Measurements from ENCODE around the gene MACO1.
"Not testable (repeated sequence)": the region's sequence is repeated elsewhere in the genome, so short reads cannot be mapped to it uniquely, and the experiment has no call there.

Gene MACO1

DNA sequence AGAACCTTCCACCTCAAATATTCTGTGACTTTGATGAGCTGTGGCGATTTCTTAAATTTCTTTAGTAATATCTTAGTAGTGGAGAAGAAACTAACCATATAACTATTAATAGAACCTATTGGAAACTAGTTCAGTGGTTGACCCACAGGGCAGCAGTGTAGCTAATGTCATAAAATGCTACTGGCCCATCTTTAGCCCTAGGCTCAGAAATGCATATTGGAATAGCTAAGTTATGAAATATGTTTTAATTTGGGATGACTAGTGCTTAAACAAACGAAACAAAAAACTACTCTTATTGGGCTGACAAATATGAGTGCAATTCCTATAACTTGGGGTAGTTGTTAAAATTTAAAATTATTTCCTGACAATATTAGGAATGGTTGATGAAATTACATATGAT is 20.2 kb downstream of the MACO1 start:
- H3K36me3 ChIP-seq, result no peaks in the 10 kb centered on the region; the same call in 1 of the 2 replicates
- H3K27me3 ChIP-seq, result no peaks in the 10 kb centered on the region
- H3K4me3 ChIP-seq (ENCODE audit: low read depth, low read length), result no peak overlapping the region
- H3K4me1 ChIP-seq, result no peaks in the 10 kb centered on the region
- TF ChIP-seq, protein P1, sequence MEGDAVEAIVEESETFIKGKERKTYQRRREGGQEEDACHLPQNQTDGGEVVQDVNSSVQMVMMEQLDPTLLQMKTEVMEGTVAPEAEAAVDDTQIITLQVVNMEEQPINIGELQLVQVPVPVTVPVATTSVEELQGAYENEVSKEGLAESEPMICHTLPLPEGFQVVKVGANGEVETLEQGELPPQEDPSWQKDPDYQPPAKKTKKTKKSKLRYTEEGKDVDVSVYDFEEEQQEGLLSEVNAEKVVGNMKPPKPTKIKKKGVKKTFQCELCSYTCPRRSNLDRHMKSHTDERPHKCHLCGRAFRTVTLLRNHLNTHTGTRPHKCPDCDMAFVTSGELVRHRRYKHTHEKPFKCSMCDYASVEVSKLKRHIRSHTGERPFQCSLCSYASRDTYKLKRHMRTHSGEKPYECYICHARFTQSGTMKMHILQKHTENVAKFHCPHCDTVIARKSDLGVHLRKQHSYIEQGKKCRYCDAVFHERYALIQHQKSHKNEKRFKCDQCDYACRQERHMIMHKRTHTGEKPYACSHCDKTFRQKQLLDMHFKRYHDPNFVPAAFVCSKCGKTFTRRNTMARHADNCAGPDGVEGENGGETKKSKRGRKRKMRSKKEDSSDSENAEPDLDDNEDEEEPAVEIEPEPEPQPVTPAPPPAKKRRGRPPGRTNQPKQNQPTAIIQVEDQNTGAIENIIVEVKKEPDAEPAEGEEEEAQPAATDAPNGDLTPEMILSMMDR (IDR thresholded peaks at IDR 0.05; ENCODE audit: low read depth, low read length), result no peak
- H3K9me3 ChIP-seq, result no peaks in the 10 kb centered on the region
- DNase-seq, result no peak

DNA sequence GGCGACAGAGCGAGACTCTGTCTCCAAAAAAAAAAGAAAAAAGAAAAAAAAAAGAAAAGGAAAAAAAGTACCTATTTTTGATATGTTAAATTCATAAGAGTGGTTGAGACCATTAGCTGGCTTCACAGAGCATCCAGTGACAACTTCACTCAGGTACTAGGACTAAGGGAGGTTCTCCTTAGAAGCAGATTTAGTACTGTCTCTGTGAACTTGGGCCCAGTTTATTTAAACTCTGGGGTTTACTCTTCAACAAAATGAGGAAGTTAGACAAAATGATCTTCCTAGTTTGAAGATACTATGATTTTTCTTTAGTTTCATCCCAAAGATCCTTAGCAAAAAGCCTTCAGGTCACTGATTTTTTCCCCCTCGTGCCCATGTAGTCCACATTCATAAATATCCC is 21.2 kb downstream of the MACO1 start:
- no peaks in the 10 kb centered on the region for H3K9me3 ChIP-seq
- no peaks in the 10 kb centered on the region for H3K4me1 ChIP-seq
- no peaks in the 10 kb centered on the region; the same call in 1 of the 2 replicates for H3K36me3 ChIP-seq
- TF ChIP-seq, protein P1 (IDR thresholded peaks at IDR 0.05; ENCODE audit: low read depth, low read length), result no peak
- no peak for DNase-seq
- H3K27me3 ChIP-seq, result no peaks in the 10 kb centered on the region
- H3K4me3 ChIP-seq (ENCODE audit: low read depth, low read length), result no peak overlapping the region

DNA sequence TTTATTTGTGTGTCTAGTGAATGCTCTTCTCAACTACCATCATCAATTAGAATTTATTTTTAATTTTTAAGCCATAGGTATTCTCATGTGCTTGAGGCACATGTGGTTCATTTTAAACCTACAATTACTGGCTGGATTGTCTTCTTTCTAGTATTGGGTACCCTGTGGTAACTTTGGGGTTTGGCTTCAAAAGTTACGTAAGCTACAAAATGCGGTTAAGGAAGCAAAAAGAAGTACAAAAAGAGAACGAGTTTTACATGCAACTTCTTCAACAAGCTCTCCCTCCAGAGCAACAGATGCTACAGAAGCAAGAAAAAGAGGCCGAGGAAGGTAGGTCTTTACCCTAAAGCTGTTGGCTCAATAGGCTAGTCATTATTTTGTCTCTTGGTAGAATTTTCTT is 25.8 kb downstream of the MACO1 start:
- Histone ChIP-seq H3K4me1 (no peaks in the 10 kb centered on the region), H3K4me3 (ENCODE audit: low read depth, low read length) (no peak overlapping the region), H3K36me3 (peaks cover 7% of the 10 kb centered on the region; the same call in 1 of the 2 replicates), H3K27me3 (no peaks in the 10 kb centered on the region), H3K9me3 (no peaks in the 10 kb centered on the region)
- TF ChIP-seq, protein P1 (IDR thresholded peaks at IDR 0.05; ENCODE audit: low read depth, low read length), result no peak
- DNase-seq, result no peak

DNA sequence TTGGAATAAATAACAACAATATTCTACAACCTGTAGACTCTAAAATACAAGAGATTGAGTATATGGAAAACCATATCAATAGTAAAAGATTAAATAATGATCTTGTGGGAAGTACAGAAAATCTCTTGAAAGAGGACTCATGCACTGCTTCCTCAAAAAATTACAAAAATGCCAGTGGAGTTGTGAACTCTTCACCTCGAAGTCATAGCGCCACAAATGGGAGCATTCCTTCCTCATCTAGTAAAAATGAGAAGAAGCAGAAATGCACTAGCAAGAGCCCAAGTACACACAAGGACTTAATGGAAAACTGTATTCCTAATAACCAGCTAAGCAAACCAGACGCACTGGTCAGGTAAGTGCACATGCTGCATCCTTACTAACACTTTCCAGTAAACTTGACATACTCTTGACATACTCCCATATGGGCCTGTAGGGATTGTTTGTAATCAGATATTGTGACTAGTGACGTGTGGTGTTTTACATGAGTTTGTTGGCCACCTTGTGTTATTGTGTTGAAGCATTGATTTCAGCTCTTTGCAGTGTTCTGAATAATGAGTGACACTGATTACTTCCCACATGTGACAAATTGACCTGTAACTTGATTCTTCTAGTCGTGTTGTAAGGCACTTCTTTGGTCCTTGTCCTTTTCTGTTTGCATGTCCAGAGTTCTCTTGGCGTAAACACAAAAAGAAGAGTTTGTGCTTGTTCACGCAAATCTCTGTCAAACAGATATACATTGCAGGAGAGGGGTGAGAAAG is 28.0 kb downstream of the MACO1 start:
- Histone ChIP-seq H3K36me3 (peaks cover 7% of the 10 kb centered on the region; the same call in 1 of the 2 replicates), H3K9me3 (no peaks in the 10 kb centered on the region)
- no peak for DNase-seq

DNA sequence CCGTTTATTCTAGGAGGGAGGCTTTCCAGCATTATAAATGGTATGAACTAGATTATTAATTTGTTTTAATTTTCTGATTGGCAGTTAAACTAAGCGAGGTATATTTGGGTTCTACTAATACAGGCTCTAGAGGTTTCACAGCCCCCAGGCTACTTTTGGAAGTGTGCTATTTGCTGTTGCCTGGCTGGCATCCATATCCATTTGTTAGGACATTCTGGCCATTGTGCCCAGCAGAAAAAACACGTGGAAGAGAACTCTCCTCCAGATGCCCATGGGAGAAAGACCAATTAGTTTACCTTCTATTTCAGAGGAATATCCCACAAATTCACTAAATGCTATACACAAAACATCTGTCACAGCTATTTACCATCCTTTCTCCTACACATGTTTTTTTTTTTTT is 29.3 kb downstream of the MACO1 start:
- no peak overlapping the region for H3K4me3 ChIP-seq (ENCODE audit: low read depth, low read length)
- DNase-seq, result no peak
- H3K9me3 ChIP-seq, result no peaks in the 10 kb centered on the region
- TF ChIP-seq, protein P1 (IDR thresholded peaks at IDR 0.05; ENCODE audit: low read depth, low read length), result no peak
- H3K27me3 ChIP-seq, result no peaks in the 10 kb centered on the region
- peaks cover 7% of the 10 kb centered on the region; the same call in 1 of the 2 replicates for H3K36me3 ChIP-seq
- H3K4me1 ChIP-seq, result no peaks in the 10 kb centered on the region

More for the DNA sequence above, 28.0 kb downstream of the MACO1 start:
- TF ChIP-seq, protein P1 (IDR thresholded peaks at IDR 0.05; ENCODE audit: low read depth, low read length), result no peak
- Histone ChIP-seq H3K27me3 (no peaks in the 10 kb centered on the region), H3K4me1 (no peaks in the 10 kb centered on the region), H3K4me3 (ENCODE audit: low read depth, low read length) (no peak overlapping the region)

DNA sequence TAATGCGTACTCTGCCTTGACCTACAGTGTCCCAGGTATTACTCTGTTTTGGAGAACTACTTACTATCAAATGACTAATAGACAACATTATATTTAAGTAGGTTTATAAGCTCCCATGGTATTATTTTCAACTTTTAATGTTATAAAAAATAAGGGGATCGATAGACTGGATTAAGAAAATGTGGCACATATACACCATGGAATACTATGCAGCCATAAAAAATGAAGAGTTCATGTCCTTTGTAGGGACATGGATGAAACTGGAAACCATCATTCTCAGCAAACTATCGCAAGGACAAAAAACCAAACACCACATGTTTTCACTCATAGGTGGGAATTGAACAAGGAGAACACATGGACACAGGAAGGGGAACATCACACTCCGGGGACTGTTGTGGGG is 30.1 kb downstream of the MACO1 start:
- not testable (repeated sequence) for DNase-seq; H3K4me3 ChIP-seq (ENCODE audit: low read depth, low read length); H3K9me3 ChIP-seq; H3K27me3 ChIP-seq; H3K36me3 ChIP-seq; H3K4me1 ChIP-seq

Data from BE2C (cell line).